IMR-90 (cell line): ENCODE data around the gene USP24. TPM values are rescaled to one million over a fixed set of nuclear protein-coding genes. Genes with fewer than 3 reads are reported as not detected.

ENCODE experiments used
- ATAC-seq: fragments of 200-7000 bp; cut with Tn5 transposase; 2 replicates; pipeline ENCODE4 v1.9.1; 2020; ENCODE audit warnings: low read depth, mild to moderate bottlenecking, moderate library complexity
- BruUV-seq: library from RNA; stranded (reverse); fragments of 400-500 nt; replicated peaks from 2 replicates; lab custom pipeline; 2021; lab: Mats Ljungman, UMichigan
- CTCF ChIA-PET: fragments of 300-600 bp; formaldehyde crosslinking; extraction: SDS; loops from one replicate; lab custom pipeline; 2021; ENCODE audit warnings: antibody characterized with exemption; lab: Yijun Ruan, JAX
- POLR2A ChIA-PET: fragments of 300-600 bp; sonication (Branson Sonifier 250); formaldehyde crosslinking; loops from one replicate; lab custom pipeline; 2022; ENCODE audit warnings: antibody characterized with exemption; ENCODE audit not compliant: unreplicated experiment; lab: Charles Lee
- DNase-seq: peaks from one replicate; pipeline ENCODE4 v3.0.0; 2013
- H2AFZ ChIP-seq: replicated peaks from 2 replicates; pipeline ENCODE3; 2013; ENCODE audit warnings: low read length, mild to moderate bottlenecking; ENCODE audit not compliant: poor library complexity
- H2AK5ac ChIP-seq: 2 replicates; pipeline ENCODE4 v1.6.1; 2013; ENCODE audit warnings: low read depth, low read length, inconsistent platforms
- H2AK9ac ChIP-seq: replicated peaks from 2 replicates; pipeline ENCODE3; 2013; ENCODE audit warnings: mild to moderate bottlenecking, low read depth, low read length, moderate library complexity; ENCODE audit not compliant: poor library complexity
- H2BK120ac ChIP-seq: 2 replicates; pipeline ENCODE4 v1.6.1; 2013; ENCODE audit warnings: low read depth, low read length, inconsistent platforms
- H2BK15ac ChIP-seq: 3 replicates; pipeline ENCODE4 v1.6.1; 2013; ENCODE audit warnings: low read depth, low read length, inconsistent platforms
- H2BK20ac ChIP-seq: 2 replicates; pipeline ENCODE4 v1.6.1; 2013; ENCODE audit warnings: low read depth, mild to moderate bottlenecking, inconsistent platforms, low read length, moderate library complexity
- H2BK5ac ChIP-seq: 2 replicates; pipeline ENCODE4 v1.6.1; 2013; ENCODE audit warnings: mild to moderate bottlenecking, low read depth, low read length, inconsistent platforms; ENCODE audit not compliant: poor library complexity, severe bottlenecking
- H3K14ac ChIP-seq: replicated peaks from 2 replicates; pipeline ENCODE4 v1.6.1; 2013; ENCODE audit warnings: low read depth, low read length, inconsistent platforms
- H3K18ac ChIP-seq: 2 replicates; pipeline ENCODE4 v1.6.1; 2013; ENCODE audit warnings: low read depth, low read length, control low read depth
- H3K23ac ChIP-seq: 2 replicates; pipeline ENCODE4 v1.6.1; 2013; ENCODE audit warnings: low read depth, low read length, inconsistent platforms
- H3K27ac ChIP-seq: 2 replicates; pipeline ENCODE4 v1.5.1; 2013; ENCODE audit warnings: mild to moderate bottlenecking, control low read depth, low read length; ENCODE audit not compliant: insufficient read depth
- H3K27me3 ChIP-seq: 2 replicates; pipeline ENCODE4 v1.6.1; 2013; ENCODE audit warnings: low read length; ENCODE audit not compliant: control insufficient read depth, insufficient read depth
- H3K36me3 ChIP-seq: 2 replicates; pipeline ENCODE4 v1.6.1; 2013; ENCODE audit warnings: low read length, mixed read lengths; ENCODE audit not compliant: control insufficient read depth, insufficient read depth
- H3K4ac ChIP-seq: 2 replicates; pipeline ENCODE4 v1.6.1; 2013; ENCODE audit warnings: low read depth, low read length, inconsistent platforms
- H3K4me1 ChIP-seq: 2 replicates; pipeline ENCODE4 v1.6.1; 2013; ENCODE audit warnings: low read length, mixed read lengths; ENCODE audit not compliant: control insufficient read depth, insufficient read depth
- H3K4me2 ChIP-seq: 2 replicates; pipeline ENCODE4 v1.6.1; 2013; ENCODE audit warnings: low read depth, mild to moderate bottlenecking, control low read depth, low read length, moderate library complexity
- H3K4me3 ChIP-seq: 2 replicates; pipeline ENCODE4 v1.5.1; 2013; ENCODE audit warnings: low read depth, mild to moderate bottlenecking, control low read depth, low read length, moderate library complexity; ENCODE audit not compliant: insufficient read depth
- H3K56ac ChIP-seq: 2 replicates; pipeline ENCODE4 v1.6.1; 2013; ENCODE audit warnings: low read length, inconsistent platforms; ENCODE audit not compliant: insufficient read depth; ENCODE audit errors: extremely low read depth
- H3K79me1 ChIP-seq, 2 experiments: 2 replicates each; pipeline ENCODE4 v1.6.1; 2013; ENCODE audit warnings: low read length in 2 of 2, inconsistent platforms in 1 of 2, low read depth in 1 of 2
- H3K9ac ChIP-seq: 2 replicates; pipeline ENCODE4 v1.6.1; 2013; ENCODE audit warnings: low read depth, low read length, control low read depth
- H3K9me1 ChIP-seq: 2 replicates; pipeline ENCODE4 v1.6.1; 2013; ENCODE audit warnings: low read length, inconsistent platforms; ENCODE audit not compliant: insufficient read depth
- H3K9me3 ChIP-seq: 2 replicates; pipeline ENCODE4 v1.6.1; 2013; ENCODE audit warnings: low read length; ENCODE audit not compliant: control insufficient read depth, insufficient read depth
- H4K20me1 ChIP-seq: 2 replicates; pipeline ENCODE4 v1.6.1; 2013; ENCODE audit warnings: low read length, inconsistent platforms; ENCODE audit not compliant: insufficient read depth
- H4K5ac ChIP-seq: 2 replicates; pipeline ENCODE4 v1.6.1; 2013; ENCODE audit warnings: mild to moderate bottlenecking, low read depth, low read length, control low read depth
- H4K8ac ChIP-seq, 2 experiments: 2 replicates each; pipeline ENCODE4 v1.6.1; 2013; ENCODE audit warnings: low read depth in 2 of 2, low read length in 2 of 2, control low read depth in 1 of 2, inconsistent platforms in 1 of 2
- H4K91ac ChIP-seq: 2 replicates; pipeline ENCODE4 v1.6.1; 2013; ENCODE audit warnings: low read depth, low read length, inconsistent platforms; ENCODE audit not compliant: insufficient read depth
- BHLHE40 ChIP-seq: fragments of 150-350 bp; IDR thresholded peaks from 2 replicates; pipeline ENCODE4 v1.6.1; 2016; ENCODE audit warnings: mild to moderate bottlenecking, low read depth, low read length
- CEBPB ChIP-seq: IDR thresholded peaks from 2 replicates; pipeline ENCODE4 v1.6.1; 2012; ENCODE audit warnings: low read depth, low read length, improper control_type of control experiment
- CHD1 ChIP-seq: IDR thresholded peaks from 2 replicates; pipeline ENCODE4 v1.6.1; 2012; ENCODE audit warnings: low read depth, low read length, improper control_type of control experiment
- FOS ChIP-seq: fragments of 150-350 bp; IDR thresholded peaks from 2 replicates; pipeline ENCODE4 v1.6.1; 2016; ENCODE audit warnings: low read depth, low read length
- MAZ ChIP-seq: IDR thresholded peaks from 2 replicates; pipeline ENCODE4 v1.6.1; 2012; ENCODE audit warnings: low read depth, mild to moderate bottlenecking, low read length, improper control_type of control experiment, moderate library complexity, borderline replicate concordance
- MXI1 ChIP-seq: IDR thresholded peaks from 2 replicates; pipeline ENCODE4 v1.6.1; 2012; ENCODE audit warnings: low read depth, mild to moderate bottlenecking, low read length, moderate library complexity, borderline replicate concordance
- NFE2L2 ChIP-seq: fragments of 150-350 bp; IDR thresholded peaks from 2 replicates; pipeline ENCODE4 v1.6.1; 2016; ENCODE audit warnings: low read depth, mild to moderate bottlenecking, low read length
- POLR2A ChIP-seq: IDR thresholded peaks from 2 replicates; pipeline ENCODE4 v1.6.1; 2012; ENCODE audit warnings: mild to moderate bottlenecking, low read depth, low read length
- RAD21 ChIP-seq: IDR thresholded peaks from 2 replicates; pipeline ENCODE4 v1.6.1; 2012; ENCODE audit warnings: low read length, improper control_type of control experiment
- RFX5 ChIP-seq: IDR thresholded peaks from 2 replicates; pipeline ENCODE4 v1.8.0; 2012; ENCODE audit warnings: low read depth, mild to moderate bottlenecking, low read length, moderate library complexity
- WGBS, 2 experiments: methylation state at CpG; one replicate each; pipeline versions ENCODE4 v1.1.5 to v1.1.7; 2013; ENCODE audit warnings: missing lambda C conversion rate in 2 of 2; ENCODE audit not compliant: insufficient read length in 1 of 2; ENCODE audit errors: extremely low coverage in 2 of 2; 5-methylcytosine and 5-hydroxymethylcytosine counted together
- dilution Hi-C: fragments of 300-500 bp; cut with HindIII; formaldehyde crosslinking; loops from one replicate; pipeline ENCODE4 v1.14.3; 2018; ENCODE audit warnings: low sequenced_read_pairs; ENCODE audit not compliant: unreplicated experiment
- in situ Hi-C: fragments of 300-500 bp; cut with MboI; formaldehyde crosslinking; loops from 3 replicates; pipeline ENCODE4 v1.14.3; 2019; ENCODE audit warnings: low sequenced_read_pairs, inconsistent platforms, mixed read lengths
- intact Hi-C: fragments of 100-400 bp; cut with micrococcal nuclease; formaldehyde crosslinking; loops from 2 replicates; pipeline ENCODE4 v1.10.0; 2022
- polyA plus RNA-seq, 3 experiments: library from polyadenylated mRNA; depleted of rRNA; stranded (reverse); fragments of >200 nt; gene quantifications; 2 replicates each; pipeline ENCODE4 v1.2.3, GENCODE V29; 2012; ENCODE audit warnings: low replicate concordance in 1 of 3
- total RNA-seq: library from RNA; depleted of rRNA; stranded (reverse); fragments of >200 nt; gene quantifications from 2 replicates; pipeline ENCODE4 v1.2.3, GENCODE V29; 2012
- TF ChIP-seq, protein P1 (sequence below): fragments of 150-350 bp; IDR thresholded peaks from 2 replicates; pipeline ENCODE4 v1.6.1; 2016; ENCODE audit warnings: low read depth, mild to moderate bottlenecking, low read length, moderate library complexity, borderline replicate concordance
- TF ChIP-seq, protein P2 (sequence below): fragments of 150-350 bp; IDR thresholded peaks from 2 replicates; pipeline ENCODE4 v1.6.1; 2017; ENCODE audit warnings: mild to moderate bottlenecking, antibody characterized with exemption, low read length, low read depth
- TF ChIP-seq, protein P3 (sequence below): conservative IDR thresholded peaks from 2 replicates; pipeline ENCODE4 v1.5.1; 2012; ENCODE audit warnings: mild to moderate bottlenecking, low read depth, low read length, improper control_type of control experiment

The USP24 gene
- total and polyA plus RNA-seq, 2 of the 4 experiments (the other 2 are of a cell fraction), result 8.4 to 36.7 TPM

DNA sequence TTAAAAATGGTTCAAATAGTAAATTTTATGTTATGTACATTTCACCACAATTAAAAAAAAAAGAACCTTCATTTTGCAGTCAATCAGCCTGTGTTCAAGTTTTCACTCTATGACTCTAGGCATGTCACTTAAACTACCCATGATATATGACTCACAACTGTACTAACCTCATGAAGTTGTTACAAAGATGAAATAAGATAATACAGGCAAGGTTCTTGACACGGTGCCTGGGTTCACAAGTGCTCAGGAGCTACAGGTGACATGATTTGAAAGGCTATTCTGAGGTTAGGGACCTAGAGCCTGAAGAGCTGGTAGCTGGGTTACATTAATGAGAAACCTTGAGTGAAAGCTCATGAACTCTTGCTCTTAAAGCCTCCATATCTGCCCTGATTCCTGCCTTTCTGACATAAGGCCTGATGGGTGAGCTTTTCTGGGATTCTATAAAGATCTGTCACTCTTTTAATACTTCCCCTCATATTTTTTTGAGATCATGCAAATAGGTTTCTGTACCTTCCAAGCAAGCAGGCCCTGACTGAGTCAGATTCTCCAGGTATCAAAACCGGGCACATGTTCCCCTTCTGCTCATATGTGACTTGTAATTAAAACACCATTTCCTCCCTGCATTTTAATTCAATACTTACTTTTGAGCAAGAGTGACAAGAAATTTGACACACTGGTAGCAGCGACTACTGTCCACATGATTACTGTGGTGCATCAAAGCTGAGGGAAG, 141.8 kb downstream of the USP24 start:
- in situ Hi-C loops, result no loop called here
- TF ChIP-seq RAD21 (no peak), MAZ (no peak), MXI1 (no peak), NFE2L2 (no peak), POLR2A (no peak), CEBPB (no peak), CHD1 (no peak), FOS (no peak), BHLHE40 (no peak), RFX5 (no peak)
- TF ChIP-seq, protein P1, sequence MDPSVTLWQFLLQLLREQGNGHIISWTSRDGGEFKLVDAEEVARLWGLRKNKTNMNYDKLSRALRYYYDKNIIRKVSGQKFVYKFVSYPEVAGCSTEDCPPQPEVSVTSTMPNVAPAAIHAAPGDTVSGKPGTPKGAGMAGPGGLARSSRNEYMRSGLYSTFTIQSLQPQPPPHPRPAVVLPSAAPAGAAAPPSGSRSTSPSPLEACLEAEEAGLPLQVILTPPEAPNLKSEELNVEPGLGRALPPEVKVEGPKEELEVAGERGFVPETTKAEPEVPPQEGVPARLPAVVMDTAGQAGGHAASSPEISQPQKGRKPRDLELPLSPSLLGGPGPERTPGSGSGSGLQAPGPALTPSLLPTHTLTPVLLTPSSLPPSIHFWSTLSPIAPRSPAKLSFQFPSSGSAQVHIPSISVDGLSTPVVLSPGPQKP, result no peak
- TF ChIP-seq, protein P2, sequence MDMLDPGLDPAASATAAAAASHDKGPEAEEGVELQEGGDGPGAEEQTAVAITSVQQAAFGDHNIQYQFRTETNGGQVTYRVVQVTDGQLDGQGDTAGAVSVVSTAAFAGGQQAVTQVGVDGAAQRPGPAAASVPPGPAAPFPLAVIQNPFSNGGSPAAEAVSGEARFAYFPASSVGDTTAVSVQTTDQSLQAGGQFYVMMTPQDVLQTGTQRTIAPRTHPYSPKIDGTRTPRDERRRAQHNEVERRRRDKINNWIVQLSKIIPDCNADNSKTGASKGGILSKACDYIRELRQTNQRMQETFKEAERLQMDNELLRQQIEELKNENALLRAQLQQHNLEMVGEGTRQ, result no peak
- TF ChIP-seq, protein P3, sequence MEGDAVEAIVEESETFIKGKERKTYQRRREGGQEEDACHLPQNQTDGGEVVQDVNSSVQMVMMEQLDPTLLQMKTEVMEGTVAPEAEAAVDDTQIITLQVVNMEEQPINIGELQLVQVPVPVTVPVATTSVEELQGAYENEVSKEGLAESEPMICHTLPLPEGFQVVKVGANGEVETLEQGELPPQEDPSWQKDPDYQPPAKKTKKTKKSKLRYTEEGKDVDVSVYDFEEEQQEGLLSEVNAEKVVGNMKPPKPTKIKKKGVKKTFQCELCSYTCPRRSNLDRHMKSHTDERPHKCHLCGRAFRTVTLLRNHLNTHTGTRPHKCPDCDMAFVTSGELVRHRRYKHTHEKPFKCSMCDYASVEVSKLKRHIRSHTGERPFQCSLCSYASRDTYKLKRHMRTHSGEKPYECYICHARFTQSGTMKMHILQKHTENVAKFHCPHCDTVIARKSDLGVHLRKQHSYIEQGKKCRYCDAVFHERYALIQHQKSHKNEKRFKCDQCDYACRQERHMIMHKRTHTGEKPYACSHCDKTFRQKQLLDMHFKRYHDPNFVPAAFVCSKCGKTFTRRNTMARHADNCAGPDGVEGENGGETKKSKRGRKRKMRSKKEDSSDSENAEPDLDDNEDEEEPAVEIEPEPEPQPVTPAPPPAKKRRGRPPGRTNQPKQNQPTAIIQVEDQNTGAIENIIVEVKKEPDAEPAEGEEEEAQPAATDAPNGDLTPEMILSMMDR, result no peak
- peaks cover 43% of the 10 kb centered on the region for H3K36me3 ChIP-seq

More for the DNA sequence above, 141.8 kb downstream of the USP24 start:
- peaks cover 0 to 2% of the 10 kb centered on the region in 2 experiments; a peak in 1 of 4 replicates for H3K79me1 ChIP-seq
- ChIA-PET POLR2A (no interaction called here), CTCF (interaction anchor here (0.7 kb wide), 1 partner anchor 35 kb away, joined by 5 read pairs; no protein-coding TSS in a partner anchor)
- no peak overlapping the region for H3K4me3 ChIP-seq
- no peak overlapping the region for H2BK15ac ChIP-seq
- no peak overlapping the region for H3K14ac ChIP-seq
- DNase-seq, result no peak
- no peak overlapping the region for H3K18ac ChIP-seq
- no peak for ATAC-seq
- H2BK120ac ChIP-seq, result no peak overlapping the region
- no peak overlapping the region for H3K4ac ChIP-seq
- H2AK9ac ChIP-seq, result no peak overlapping the region
- no peaks in the 10 kb centered on the region for H3K4me1 ChIP-seq
- no peak overlapping the region for H4K8ac ChIP-seq
- H2BK20ac ChIP-seq, result no peak overlapping the region
- no peak overlapping the region for H3K4me2 ChIP-seq
- H2BK5ac ChIP-seq, result no peak overlapping the region
- BruUV-seq, result no TSS peak
- no peaks in the 10 kb centered on the region for H3K9me1 ChIP-seq
- intact Hi-C loops, result loop anchor here (5.0 kb wide), 1 partner anchor 1514 kb away; no protein-coding TSS in a partner anchor
- H3K9ac ChIP-seq, result no peak overlapping the region
- no peak overlapping the region for H2AFZ ChIP-seq
- dilution Hi-C loops, result no loop called here
- no CpG with 5 or more reads among the region's 3 CpGs for WGBS, 2 experiments
- H3K27me3 ChIP-seq, result no peaks in the 10 kb centered on the region
- H3K9me3 ChIP-seq, result no peaks in the 10 kb centered on the region
- H4K91ac ChIP-seq, result no peak overlapping the region
- no peak overlapping the region for H3K27ac ChIP-seq
- H3K23ac ChIP-seq, result no peak overlapping the region
- H2AK5ac ChIP-seq, result no peak overlapping the region
- no peaks in the 10 kb centered on the region for H4K20me1 ChIP-seq
- no peak overlapping the region for H3K56ac ChIP-seq
- no peak overlapping the region for H4K5ac ChIP-seq
